Activated T-cell treated with anti-CD3 and anti-CD28 coated beads, Interleukin-2, amount 50 U/mL, for 1 hour (primary cell): ENCODE measurements around the gene CEP104.

Source experiments
- DNase-seq: peaks from one replicate; pipeline ENCODE4 v3.0.0-alpha.2; 2020

CEP104 gene

DNA sequence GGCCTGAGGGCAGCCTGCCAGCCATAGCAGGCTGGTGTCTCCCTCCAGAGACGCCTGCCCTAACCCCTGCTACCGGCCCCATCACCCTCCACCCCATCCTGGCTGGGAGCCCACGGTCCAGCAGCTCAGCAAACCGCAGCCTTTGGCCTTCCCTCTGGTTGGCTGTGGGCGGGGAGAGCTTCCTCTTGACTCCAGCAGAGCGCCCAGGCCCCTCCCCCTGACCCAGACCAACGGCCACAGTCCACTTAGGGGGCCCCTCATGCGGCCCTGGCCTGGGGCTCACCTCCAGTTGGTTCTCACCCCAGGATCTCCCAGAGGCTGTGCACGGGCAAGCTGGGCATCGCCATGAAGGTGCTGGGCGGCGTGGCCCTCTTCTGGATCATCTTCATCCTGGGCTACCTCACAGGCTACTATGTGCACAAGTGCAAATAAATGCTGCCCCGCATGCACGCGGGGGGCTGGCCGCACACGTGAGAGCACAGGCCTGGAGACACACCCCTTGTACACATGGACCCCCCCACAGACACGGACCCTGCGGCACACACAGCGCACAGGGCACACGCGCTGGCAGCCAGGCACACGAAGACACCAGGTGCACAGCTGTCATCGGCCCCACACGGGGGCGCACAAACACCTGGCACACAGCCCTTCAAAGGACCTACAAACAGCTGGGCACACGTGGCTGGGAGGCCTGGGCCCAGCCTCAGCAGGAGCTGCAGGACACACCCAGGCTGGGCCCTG, 81.4 kb downstream of the CEP104 start:
- peak; percentile 51 for DNase-seq

DNA sequence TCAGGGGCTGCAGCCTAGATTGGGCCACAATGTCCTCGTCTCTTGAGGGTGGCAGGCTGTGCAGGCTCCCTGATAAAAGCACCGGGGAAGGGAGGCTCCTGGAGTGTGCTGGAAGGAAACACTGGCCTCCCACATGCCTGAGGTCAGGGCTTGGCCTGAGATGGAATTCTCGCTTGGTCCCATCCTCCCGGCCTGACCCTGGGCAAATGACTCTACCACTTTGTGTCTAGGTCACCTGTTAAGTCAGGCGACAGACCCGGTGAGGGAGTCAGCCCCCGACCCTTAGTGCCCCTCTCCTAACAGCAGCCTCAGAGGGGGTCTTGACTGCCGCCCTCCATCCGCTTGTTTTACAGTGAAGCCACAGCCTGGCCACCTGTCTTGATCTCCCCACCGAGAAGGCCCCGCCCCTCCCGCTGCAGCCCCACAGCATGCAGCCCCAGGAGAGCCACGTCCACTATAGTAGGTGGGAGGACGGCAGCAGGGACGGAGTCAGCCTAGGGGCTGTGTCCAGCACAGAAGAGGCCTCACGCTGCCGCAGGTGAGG, 82.0 kb downstream of the CEP104 start:
- DNase-seq, result no peak

DNA sequence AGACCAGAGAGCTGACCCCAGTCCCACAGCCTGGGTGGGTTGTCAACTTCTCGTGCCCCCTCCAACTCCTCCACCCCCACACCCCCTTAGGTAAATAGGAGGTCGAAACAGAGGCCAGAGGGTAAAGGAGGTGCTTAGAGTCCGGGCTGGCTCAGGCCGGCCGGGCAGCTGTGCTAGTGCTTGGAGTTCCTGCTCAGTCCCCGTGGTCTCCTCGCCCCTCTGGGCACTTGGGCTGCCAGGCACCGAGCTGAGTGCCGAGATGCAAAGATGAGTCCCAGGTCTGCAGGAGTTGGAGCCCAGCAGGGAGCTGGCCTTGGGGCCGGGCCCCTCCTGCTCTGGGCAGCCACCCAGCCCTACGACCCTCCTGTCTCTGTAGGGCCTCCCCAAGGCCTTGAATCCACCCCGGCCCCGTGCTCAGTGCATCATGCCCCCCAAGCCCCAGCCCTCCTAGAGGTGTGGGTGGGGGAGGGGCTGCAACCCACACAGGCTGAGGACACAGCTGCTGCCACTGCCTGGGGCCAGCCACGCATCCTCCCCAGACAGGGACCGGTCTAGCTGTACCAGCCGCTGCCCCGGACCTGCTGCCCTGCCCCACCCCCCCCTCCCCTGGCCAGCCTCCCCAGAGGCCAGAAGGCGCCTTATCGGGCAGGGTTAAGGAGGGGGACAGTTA, 82.6 kb downstream of the CEP104 start:
- DNase-seq, result no peak

DNA sequence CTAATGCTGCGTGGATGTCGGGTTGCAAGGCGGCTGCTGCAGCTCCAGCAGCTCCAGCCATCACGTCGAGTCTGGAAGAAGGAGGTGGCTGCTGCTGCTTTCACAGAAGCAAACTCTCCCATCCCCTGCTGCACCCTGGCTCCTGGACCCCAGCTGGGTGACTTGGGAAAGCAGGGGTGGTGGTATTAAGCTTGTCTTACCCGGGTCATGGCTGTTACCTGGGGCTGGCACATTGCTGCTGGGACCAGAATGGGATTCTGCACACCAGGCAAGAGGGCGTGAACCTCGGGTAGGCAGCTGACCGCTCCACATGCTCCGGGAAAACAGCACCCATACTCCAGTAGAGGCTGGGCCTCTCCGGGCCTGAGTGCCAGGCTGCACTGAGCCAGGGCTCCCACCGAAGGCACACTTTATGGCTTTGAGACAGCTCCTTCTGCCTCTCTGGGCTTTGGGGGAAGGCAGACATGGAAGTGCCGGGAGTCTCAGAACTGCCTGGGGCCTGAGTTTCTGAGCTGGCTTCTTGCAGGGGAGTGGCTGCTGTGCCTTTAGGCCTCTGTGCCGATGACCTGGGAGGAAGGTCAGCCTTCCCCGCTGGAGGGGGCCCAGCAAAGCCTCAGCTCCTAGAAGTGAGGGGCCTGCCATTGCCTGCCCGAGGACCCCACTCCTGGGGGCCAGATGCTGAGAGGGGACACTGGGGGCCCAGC, 83.3 kb downstream of the CEP104 start:
- no peak for DNase-seq

DNA sequence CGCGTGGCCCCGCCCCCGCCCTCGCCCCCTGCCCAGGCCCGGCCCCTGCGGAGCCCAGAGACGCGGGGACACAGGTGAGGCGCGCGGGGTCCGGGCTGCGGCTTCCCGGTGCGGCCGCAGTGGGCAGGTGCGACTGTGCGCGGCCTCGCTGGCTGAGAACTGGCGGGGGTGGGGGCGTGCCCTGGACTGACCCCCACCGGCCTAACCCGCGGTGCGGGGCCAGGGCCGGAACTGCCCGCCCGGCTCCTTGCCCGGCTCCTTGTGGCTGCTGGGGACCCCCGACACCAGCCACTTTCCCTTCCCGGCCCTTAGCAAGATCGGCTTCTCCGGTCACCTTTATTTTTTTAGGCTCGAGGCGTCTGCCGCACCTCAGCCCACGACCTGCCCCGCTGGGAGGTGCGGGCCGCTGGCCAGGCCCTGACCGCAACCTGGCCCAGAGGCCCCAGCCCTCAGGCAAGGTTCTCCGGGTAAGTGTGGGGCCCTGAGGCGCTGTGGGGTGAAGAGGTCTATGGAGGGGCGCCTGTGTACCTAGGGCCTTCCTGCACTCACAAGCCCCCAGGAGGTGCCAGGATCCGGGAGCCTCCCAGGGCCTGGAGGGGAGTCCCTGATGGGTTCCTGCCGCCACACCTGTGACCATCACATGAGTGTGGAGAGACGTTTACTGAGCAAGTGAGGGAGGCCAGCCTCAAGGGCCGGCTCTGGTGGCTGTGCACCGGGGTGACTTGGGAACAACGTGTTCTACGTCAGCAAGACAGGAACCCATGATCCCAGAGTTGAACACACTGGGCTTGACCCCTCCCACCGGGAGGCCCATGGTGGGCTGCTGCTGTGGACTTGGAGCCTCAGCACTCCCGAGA, 84.1 kb downstream of the CEP104 start, which contains the start of gene SMIM1:
SMIM1 (plus strand) TSS at position 35 of the 857 bp plus-strand sequence. CDS start 2,625 bp downstream, outside the sequence.
- peak; percentile 39 for DNase-seq

DNA sequence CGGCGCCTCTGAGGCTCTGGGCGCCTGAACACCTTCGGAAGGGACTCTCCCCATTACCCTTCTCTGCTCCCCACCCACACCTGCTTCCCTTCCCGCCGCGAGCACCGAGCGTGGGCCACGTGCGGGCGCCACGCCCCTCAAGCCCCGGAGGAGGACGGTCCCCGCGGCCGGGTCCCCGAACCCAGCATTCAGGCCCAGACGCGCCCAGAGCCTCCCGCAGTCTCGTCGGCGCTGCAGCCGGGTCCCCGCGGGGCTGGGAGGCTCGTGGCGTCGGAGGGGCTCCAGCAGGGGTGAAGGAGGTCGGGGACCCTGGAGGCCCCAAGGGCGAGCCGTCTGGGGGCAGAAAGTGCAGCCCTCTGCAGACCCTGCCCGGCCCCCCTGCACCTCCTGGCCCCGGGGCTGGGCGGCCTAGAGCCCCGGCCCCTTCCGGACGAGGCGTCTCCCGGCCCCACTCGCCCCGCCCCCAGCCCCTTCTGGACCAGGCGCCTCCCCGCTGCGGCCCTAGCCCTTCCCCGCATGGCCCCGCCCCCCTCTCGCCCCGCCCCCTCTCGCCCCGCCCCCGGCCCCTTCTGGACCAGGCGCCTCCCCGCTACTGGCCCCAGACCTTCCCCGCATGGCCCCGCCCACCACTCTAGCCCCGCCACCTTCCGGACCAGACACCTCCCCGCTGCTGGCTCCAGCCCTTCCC, 84.8 kb downstream of the CEP104 start:
- peak; percentile 85 for DNase-seq

DNA sequence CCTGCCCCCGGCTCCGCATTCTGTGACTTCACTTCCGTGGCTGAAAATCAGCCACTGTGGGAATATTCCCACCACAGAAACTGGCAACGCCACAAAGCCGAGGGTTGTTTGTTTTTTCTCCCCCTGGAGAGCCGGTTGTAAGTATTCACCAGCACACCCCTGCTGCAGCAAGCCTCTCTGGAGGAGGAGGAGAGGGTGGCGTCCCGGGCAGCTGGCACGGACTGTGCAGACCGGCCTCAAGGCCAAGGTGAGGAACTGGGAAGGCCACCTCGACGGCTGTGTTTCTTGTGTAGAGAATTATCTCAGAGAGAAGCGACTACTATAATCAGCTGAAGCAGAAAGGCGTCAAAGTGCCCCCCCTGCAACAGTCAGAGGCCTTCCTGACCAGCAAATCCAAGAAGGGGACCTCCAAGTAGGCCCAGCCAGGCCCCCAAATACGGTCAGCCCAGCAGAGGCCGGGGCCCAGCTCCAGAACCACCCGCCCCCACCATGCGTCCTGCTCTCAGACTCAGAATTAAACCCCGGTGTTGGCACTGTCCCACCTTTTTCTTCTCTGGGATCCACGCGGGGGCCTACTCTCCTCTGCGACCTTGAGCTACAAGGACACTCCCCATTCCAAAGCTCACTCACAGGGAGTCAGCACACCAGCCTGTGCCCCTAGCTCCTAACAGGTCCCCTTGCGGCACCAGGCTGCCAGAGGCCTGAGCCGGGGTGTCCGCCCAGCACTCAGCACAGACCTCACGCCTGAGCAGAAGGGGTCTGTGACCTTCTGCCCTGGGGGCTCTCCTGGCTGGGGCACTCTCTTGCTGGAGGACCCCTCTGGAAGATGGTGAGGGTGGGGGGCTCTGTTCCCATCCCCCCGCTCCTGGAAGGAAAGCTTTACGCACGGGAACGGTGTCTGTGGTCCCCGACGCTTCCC, 85.6 kb downstream of the CEP104 start:
- no peak for DNase-seq

DNA sequence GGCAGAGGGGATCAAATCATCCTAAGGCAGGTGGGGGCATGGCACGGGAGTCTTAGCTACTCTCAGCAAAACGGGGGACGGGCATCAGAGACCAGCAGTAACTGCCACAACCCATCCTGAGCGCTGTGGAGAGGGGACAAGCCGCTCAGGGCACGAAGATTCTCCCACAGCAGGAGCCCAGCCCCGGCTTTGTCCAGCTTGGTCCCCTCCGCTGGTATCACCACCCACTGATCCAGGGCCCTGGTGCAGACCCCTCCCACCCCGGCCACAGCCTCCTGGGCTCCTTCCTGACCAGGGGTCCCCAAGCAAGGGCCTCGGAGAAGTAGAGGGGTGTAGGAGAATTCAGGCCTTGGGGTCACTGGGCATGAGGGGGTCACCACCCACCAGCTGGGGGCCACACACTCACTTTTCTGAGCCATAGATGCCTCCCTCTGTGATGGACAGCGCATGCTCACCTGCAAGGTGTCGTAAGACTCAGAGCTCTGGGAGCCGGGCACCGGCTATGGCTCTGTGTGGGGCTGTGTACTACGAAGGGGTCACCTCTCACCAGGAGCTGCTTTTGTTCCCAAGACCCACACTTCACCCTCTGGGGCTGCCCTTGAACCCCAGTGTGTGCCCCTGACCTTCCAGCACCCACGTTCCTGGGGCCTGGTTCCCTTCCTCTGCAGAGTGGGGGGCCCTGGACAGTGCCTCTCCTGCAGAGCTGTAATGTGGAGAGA, 86.8 kb downstream of the CEP104 start:
- DNase-seq, result no peak

DNA sequence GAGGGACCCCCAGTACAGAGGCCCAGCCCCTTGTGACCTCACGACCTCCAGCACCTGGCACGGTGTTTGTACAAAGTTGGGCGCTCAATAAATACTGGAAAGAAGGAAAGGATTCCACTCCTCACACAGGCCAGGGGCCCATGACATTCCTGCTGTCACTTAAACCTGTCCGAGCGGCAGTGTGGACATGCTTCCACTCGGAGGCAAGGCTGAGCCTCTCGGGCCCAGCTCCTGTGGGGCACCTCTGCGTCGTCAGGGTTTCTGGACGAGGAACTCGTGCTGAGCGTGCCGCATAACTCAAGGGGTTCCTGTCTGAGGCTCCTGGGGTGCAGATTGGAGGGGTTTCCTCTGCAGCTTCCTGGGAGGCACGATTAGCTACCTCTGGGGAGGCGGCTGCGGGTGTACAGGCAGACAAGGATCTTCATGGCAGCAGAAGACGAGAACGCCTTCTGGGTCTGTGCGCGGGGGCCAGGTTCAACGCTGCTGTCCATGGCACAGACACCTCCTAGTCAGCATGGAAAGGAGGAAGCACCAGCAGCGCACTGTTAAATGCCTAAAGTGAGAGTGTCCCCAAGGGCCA, 88.1 kb downstream of the CEP104 start:
- DNase-seq, result no peak

DNA sequence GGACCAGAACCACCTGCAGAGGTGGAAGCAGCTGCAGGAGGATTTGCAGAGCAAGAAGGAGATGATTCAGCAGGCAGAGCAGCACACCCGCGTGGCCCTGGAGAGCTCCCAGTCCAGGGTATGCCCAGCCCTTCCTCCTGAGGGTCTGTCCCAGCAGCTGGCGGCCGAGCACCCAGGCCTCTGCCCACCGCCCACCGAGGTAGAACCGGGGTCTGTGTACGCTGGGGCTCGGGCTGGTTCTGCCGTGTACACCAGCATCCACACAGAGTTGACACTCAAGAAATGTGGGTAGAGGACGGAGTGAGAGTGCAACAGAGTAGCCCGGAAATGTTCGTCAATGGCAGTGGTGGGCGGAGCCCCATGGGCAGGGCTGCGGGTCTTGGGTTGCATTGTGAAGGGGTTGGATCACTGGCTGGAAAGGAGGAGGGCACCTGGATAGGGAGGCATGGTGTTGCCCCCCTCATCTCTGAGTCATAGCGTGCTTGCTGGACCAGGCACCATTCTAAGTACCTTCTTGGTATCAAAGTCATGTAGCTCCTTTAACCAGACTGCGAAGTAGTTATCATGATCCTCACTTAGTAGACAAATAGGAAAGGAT, 89.6 kb downstream of the CEP104 start:
- DNase-seq, result no peak

DNA sequence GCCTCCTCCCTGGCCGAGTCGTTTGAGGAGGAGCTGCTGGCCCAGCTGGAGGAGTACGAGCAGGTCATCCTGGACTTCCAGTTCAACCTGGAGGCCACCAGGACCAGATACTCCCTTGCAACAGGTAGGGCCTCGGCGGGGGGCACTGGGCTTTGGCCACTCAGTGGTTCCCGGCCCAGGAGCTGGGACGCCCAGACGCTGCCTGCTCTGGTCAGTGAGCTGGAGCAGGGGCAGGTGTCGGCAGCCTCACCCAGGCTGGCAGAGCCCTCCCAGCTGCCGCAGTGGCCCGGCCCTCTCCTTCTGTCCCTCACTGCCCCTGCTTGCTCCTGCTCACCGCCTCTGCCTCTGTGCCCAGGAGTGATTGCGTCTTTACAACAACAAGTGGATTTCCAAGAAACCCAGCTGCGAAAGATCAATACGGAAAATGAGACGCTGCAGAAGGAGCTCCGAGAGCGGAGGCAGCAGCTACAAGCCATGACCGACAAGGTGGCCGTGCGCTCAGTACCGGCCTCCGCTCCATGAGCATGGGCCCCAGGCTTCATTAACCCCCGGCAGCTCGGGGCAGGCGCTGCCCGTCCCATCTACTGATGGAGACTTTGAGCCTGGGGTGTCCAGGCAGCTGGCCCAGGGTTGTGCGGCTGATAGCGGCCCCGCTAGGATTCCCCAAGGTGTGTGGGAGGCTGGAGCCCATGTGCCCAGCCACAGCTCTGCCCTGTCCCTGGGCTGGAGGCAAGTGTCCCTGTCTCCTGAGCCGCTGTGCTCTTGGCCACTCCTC, 93.5 kb downstream of the CEP104 start:
- DNase-seq, result no peak

DNA sequence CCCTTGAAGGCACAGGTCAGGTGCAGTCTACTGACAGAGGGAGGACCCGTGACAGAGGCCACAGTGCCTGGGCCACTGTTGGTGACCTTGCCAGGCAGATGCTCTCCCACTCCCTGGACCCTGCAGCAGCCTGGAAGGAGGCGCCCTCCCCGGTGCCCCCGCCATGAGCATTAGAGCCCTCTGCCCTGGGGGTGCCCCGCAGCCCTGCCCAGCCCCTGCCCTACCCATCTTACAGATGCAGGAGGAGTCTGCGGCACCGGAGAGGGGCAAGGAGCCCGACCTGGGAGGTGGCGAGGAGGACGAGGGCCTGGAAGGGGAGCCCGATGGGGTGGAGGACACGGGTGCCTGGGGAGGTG, 94.2 kb downstream of the CEP104 start:
- no peak for DNase-seq

DNA sequence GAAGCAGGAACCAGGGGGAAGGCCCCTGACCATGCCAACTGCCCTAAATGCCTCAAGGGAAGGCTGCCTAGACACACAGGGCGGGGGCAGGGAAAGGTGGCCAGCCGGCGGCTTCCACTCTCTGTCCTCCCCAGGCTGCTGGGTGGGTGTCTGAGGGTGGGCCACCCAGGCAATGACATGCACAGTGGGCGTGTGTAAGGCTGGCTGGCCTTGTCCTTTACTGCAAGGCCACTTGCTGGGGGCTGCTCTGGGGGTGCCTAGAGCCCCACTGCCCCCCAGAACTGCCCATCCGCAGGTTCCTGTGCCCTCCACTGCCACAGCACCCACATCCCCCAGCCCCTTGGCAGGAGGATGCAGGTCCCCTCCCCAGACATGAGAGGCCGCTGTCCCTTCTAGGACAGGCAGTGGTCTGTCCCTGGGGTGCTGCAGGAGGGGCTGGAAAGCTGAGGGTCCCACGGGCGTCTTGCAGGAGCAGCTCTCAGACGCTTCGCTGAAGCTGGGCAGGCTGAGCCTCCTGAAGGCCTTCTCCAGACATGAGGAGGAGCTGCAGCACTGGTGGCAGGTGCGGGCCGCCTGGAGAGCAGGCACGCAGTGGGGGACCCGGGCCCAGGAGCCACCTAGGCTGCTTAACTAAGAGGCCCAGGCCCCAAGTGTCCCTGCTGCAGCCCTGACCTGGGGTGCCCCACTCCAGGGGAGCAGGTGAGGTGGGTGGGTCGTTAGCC, 94.7 kb downstream of the CEP104 start:
- no peak for DNase-seq
